HEK293 (cell line): ENCODE measurements around the gene DNAI1.

Experiments used
- CTCF ChIA-PET: fragments of 350-600 bp; formaldehyde crosslinking; extraction: SDS; loops from one replicate; lab custom pipeline; 2021; ENCODE audit warnings: antibody characterized with exemption; lab: Yijun Ruan, JAX
- POLR2A ChIA-PET: fragments of 300-600 bp; formaldehyde crosslinking; extraction: SDS; loops from one replicate; lab custom pipeline; 2020; ENCODE audit warnings: antibody characterized with exemption, inconsistent platforms; lab: Yijun Ruan, JAX
- H3K27ac ChIP-seq: fragments of 200-500 bp; sonication (Bioruptor generic); 2 replicates; pipeline ENCODE4 v1.5.1; 2014; ENCODE audit warnings: low read depth, low read length, control low read depth, inconsistent platforms; ENCODE audit errors: extremely low read depth
- H3K36me3 ChIP-seq, 2 experiments: fragments of 200-500 bp in 1 of 2; sonication (Bioruptor generic) in 1 of 2; 1 replicate in 1 of 2; 2 replicates in 1 of 2; pipeline ENCODE4 v1.5.1; 2014 to 2017; ENCODE audit warnings: inconsistent platforms in 2 of 2, low read length in 2 of 2; ENCODE audit not compliant: control insufficient read depth in 2 of 2, insufficient read depth in 1 of 2
- H3K4me1 ChIP-seq: fragments of 200-500 bp; sonication (Bioruptor generic); 2 replicates; pipeline ENCODE4 v1.5.1; 2014; ENCODE audit warnings: mild to moderate bottlenecking, low read length, inconsistent platforms; ENCODE audit not compliant: control insufficient read depth, insufficient read depth
- H3K4me3 ChIP-seq: 2 replicates; pipeline ENCODE4 v1.5.1; 2011; ENCODE audit warnings: low read depth, mild to moderate bottlenecking, control low read depth, low read length, moderate library complexity
- H3K9me3 ChIP-seq: fragments of 200-500 bp; sonication (Bioruptor generic); 2 replicates; pipeline ENCODE4 v1.5.1; 2014; ENCODE audit warnings: low read depth, low read length, inconsistent platforms; ENCODE audit not compliant: control insufficient read depth, insufficient read depth
- KLF10 ChIP-seq: fragments of 450-650 bp; IDR thresholded peaks from 2 replicates; pipeline ENCODE4 v1.5.1; 2018; ENCODE audit warnings: missing biosample characterization, mild to moderate bottlenecking, missing genetic modification characterization
- MZF1 ChIP-seq: fragments of 450-650 bp; formaldehyde crosslinking; IDR thresholded peaks from 2 replicates; pipeline ENCODE4 v1.5.1; 2017; ENCODE audit warnings: missing biosample characterization, missing genetic modification characterization, borderline replicate concordance
- OVOL3 ChIP-seq: fragments of 450-650 bp; formaldehyde crosslinking; IDR thresholded peaks from 2 replicates; pipeline ENCODE4 v1.5.1; 2016; ENCODE audit warnings: missing biosample characterization, missing genetic modification characterization
- SCRT1 ChIP-seq: fragments of 450-650 bp; formaldehyde crosslinking; IDR thresholded peaks from 2 replicates; pipeline ENCODE4 v1.5.1; 2016; ENCODE audit warnings: missing biosample characterization, missing genetic modification characterization, borderline replicate concordance
- SETDB1 ChIP-seq: IDR thresholded peaks from one replicate; pipeline ENCODE4 v1.6.1; 2017; ENCODE audit warnings: mild to moderate bottlenecking, low read length, moderate library complexity, mixed read lengths; ENCODE audit not compliant: insufficient read length
- ZFP69B ChIP-seq: fragments of 450-650 bp; formaldehyde crosslinking; IDR thresholded peaks from 2 replicates; pipeline ENCODE4 v1.5.1; 2016; ENCODE audit warnings: missing biosample characterization, missing genetic modification characterization
- ZNF138 ChIP-seq: fragments of 450-650 bp; formaldehyde crosslinking; IDR thresholded peaks from 2 replicates; pipeline ENCODE4 v1.5.1; 2016; ENCODE audit warnings: missing biosample characterization, missing genetic modification characterization, borderline replicate concordance
- ZNF16 ChIP-seq: fragments of 450-650 bp; formaldehyde crosslinking; IDR thresholded peaks from 2 replicates; pipeline ENCODE4 v1.5.1; 2016; ENCODE audit warnings: low read depth, missing biosample characterization, missing genetic modification characterization
- ZNF174 ChIP-seq: fragments of 450-650 bp; formaldehyde crosslinking; IDR thresholded peaks from 2 replicates; pipeline ENCODE4 v1.5.0; 2017; ENCODE audit warnings: missing biosample characterization, mild to moderate bottlenecking, missing genetic modification characterization
- ZNF239 ChIP-seq: fragments of 450-650 bp; formaldehyde crosslinking; IDR thresholded peaks from 2 replicates; pipeline ENCODE4 v1.5.1; 2016; ENCODE audit warnings: missing biosample characterization, missing genetic modification characterization
- ZNF274 ChIP-seq, 2 experiments: fragments of 200-500 bp in 1 of 2; fragments of 450-650 bp in 1 of 2; sonication (Bioruptor generic) in 1 of 2; formaldehyde crosslinking in 1 of 2; IDR thresholded peaks; 2 replicates each; pipeline versions ENCODE4 v1.5.1 to v1.6.1; 2014 to 2016; ENCODE audit warnings: borderline replicate concordance in 1 of 2, inconsistent platforms in 1 of 2, low read length in 1 of 2, missing biosample characterization in 1 of 2, missing genetic modification characterization in 1 of 2
- ZNF426 ChIP-seq: fragments of 450-650 bp; formaldehyde crosslinking; IDR thresholded peaks from 2 replicates; pipeline ENCODE4 v1.5.1; 2017; ENCODE audit warnings: missing biosample characterization, missing genetic modification characterization, mild to moderate bottlenecking, inconsistent platforms, moderate library complexity
- ZNF48 ChIP-seq: fragments of 450-650 bp; formaldehyde crosslinking; IDR thresholded peaks from 2 replicates; pipeline ENCODE4 v1.5.1; 2016; ENCODE audit warnings: missing biosample characterization, missing genetic modification characterization
- ZNF510 ChIP-seq: fragments of 450-650 bp; formaldehyde crosslinking; IDR thresholded peaks from 2 replicates; pipeline ENCODE4 v1.5.1; 2018; ENCODE audit warnings: mild to moderate bottlenecking, missing genetic modification characterization, missing biosample characterization; ENCODE audit not compliant: insufficient replicate concordance
- ZNF549 ChIP-seq: fragments of 450-650 bp; IDR thresholded peaks from 2 replicates; pipeline ENCODE4 v1.5.1; 2018; ENCODE audit warnings: missing biosample characterization, missing genetic modification characterization, mild to moderate bottlenecking, inconsistent platforms, moderate library complexity
- ZNF585B ChIP-seq: fragments of 450-650 bp; formaldehyde crosslinking; IDR thresholded peaks from 2 replicates; pipeline ENCODE4 v1.5.1; 2016; ENCODE audit warnings: missing biosample characterization, missing genetic modification characterization
- ZNF596 ChIP-seq: fragments of 450-650 bp; IDR thresholded peaks from 2 replicates; pipeline ENCODE4 v1.5.0; 2018; ENCODE audit warnings: missing biosample characterization, mild to moderate bottlenecking, missing genetic modification characterization, moderate library complexity
- ZNF785 ChIP-seq: fragments of 450-650 bp; formaldehyde crosslinking; IDR thresholded peaks from 2 replicates; pipeline ENCODE4 v1.5.1; 2016; ENCODE audit warnings: missing biosample characterization, missing genetic modification characterization
- TF ChIP-seq, protein P1 (sequence below): fragments of 450-650 bp; formaldehyde crosslinking; IDR thresholded peaks from 2 replicates; pipeline ENCODE4 v1.5.1; 2016; ENCODE audit warnings: missing biosample characterization, missing genetic modification characterization
- TF ChIP-seq, protein P2 (sequence below): fragments of 450-650 bp; formaldehyde crosslinking; IDR thresholded peaks from 2 replicates; pipeline ENCODE4 v1.5.0; 2017; ENCODE audit warnings: missing biosample characterization, missing genetic modification characterization, borderline replicate concordance
- TF ChIP-seq, protein P3 (sequence below): fragments of 450-650 bp; formaldehyde crosslinking; IDR thresholded peaks from 2 replicates; pipeline ENCODE4 v1.5.1; 2017; ENCODE audit warnings: missing biosample characterization, missing genetic modification characterization
- TF ChIP-seq, protein P4 (sequence below): fragments of 450-650 bp; formaldehyde crosslinking; IDR thresholded peaks from 2 replicates; pipeline ENCODE4 v1.5.1; 2016; ENCODE audit warnings: missing biosample characterization, missing genetic modification characterization
- TF ChIP-seq, protein P5 (sequence below): fragments of 450-650 bp; formaldehyde crosslinking; IDR thresholded peaks from 2 replicates; pipeline ENCODE4 v1.5.1; 2016; ENCODE audit warnings: missing biosample characterization, missing genetic modification characterization
- TF ChIP-seq, protein P6 (sequence below): fragments of 450-650 bp; formaldehyde crosslinking; IDR thresholded peaks from 2 replicates; pipeline ENCODE4 v1.5.1; 2016; ENCODE audit warnings: missing biosample characterization, missing genetic modification characterization

Gene DNAI1

DNA sequence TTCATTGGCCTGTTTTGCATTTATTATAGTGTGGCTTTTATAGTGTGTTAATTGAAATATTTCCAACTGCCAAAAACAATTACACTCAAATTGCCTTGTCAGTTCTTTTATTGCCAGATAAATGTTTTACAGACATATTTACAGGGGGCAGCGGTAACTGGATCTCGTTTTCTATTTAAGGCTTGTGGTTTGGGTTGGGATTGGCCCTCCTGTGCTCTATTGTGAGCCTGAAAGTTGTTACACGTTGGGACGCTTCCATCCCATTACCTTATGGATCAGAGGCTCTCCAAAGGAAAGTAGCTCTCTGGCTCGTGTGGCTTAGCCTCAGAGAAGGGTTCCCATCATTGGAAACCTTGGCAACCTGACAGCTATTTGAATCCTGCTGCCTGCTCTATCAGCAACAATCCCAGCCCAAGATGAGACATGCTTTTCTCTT is 20.8 kb downstream of the DNAI1 start:
- Histone ChIP-seq H3K36me3 (no peaks in the 10 kb centered on the region), H3K27ac (no peak overlapping the region), H3K4me1 (no peaks in the 10 kb centered on the region), H3K4me3 (no peak overlapping the region), H3K9me3 (no peaks in the 10 kb centered on the region)
- CTCF ChIA-PET: interaction anchor here (0.8 to 1.4 kb wide), 6 partner anchors 12 to 76 kb away, joined by 3 to 7 read pairs (median 3); no protein-coding TSS in a partner anchor
- POLR2A ChIA-PET: no interaction called here
- TF ChIP-seq ZNF274 (IDR thresholded peaks at IDR 0.05; ENCODE audit: low read length): no peak
- TF ChIP-seq ZNF274 (tag by site-specific recombination; IDR thresholded peaks at IDR 0.05; ENCODE audit: borderline replicate concordance): no peak
- peak; percentile 44; the same call in 1 of the 2 replicates for TF ChIP-seq KLF10
- TF ChIP-seq, protein P1, sequence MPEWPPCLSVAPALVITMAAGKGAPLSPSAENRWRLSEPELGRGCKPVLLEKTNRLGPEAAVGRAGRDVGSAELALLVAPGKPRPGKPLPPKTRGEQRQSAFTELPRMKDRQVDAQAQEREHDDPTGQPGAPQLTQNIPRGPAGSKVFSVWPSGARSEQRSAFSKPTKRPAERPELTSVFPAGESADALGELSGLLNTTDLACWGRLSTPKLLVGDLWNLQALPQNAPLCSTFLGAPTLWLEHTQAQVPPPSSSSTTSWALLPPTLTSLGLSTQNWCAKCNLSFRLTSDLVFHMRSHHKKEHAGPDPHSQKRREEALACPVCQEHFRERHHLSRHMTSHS: no peak
- TF ChIP-seq ZNF174 (tag by site-specific recombination): no peak
- TF ChIP-seq, protein P2, sequence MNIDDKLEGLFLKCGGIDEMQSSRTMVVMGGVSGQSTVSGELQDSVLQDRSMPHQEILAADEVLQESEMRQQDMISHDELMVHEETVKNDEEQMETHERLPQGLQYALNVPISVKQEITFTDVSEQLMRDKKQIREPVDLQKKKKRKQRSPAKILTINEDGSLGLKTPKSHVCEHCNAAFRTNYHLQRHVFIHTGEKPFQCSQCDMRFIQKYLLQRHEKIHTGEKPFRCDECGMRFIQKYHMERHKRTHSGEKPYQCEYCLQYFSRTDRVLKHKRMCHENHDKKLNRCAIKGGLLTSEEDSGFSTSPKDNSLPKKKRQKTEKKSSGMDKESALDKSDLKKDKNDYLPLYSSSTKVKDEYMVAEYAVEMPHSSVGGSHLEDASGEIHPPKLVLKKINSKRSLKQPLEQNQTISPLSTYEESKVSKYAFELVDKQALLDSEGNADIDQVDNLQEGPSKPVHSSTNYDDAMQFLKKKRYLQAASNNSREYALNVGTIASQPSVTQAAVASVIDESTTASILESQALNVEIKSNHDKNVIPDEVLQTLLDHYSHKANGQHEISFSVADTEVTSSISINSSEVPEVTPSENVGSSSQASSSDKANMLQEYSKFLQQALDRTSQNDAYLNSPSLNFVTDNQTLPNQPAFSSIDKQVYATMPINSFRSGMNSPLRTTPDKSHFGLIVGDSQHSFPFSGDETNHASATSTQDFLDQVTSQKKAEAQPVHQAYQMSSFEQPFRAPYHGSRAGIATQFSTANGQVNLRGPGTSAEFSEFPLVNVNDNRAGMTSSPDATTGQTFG: no peak
- TF ChIP-seq ZNF510 (tag by site-specific recombination): no peak
- TF ChIP-seq SCRT1 (tag by site-specific recombination): no peak
- no peak for TF ChIP-seq SETDB1
- peak; percentile 46; the same call in 1 of the 2 replicates for TF ChIP-seq ZNF549 (tag by site-specific recombination)
- no peak for TF ChIP-seq ZNF585B (tag by site-specific recombination)
- no peak for TF ChIP-seq ZNF239 (tag by site-specific recombination)
- no peak for TF ChIP-seq ZNF426
- no peak for TF ChIP-seq ZNF785 (tag by site-specific recombination)
- no peak for TF ChIP-seq ZNF138 (tag by site-specific recombination)
- TF ChIP-seq, protein P3, sequence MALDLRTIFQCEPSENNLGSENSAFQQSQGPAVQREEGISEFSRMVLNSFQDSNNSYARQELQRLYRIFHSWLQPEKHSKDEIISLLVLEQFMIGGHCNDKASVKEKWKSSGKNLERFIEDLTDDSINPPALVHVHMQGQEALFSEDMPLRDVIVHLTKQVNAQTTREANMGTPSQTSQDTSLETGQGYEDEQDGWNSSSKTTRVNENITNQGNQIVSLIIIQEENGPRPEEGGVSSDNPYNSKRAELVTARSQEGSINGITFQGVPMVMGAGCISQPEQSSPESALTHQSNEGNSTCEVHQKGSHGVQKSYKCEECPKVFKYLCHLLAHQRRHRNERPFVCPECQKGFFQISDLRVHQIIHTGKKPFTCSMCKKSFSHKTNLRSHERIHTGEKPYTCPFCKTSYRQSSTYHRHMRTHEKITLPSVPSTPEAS (tag by site-specific recombination): no peak
- TF ChIP-seq ZFP69B (tag by site-specific recombination): no peak
- peak; percentile 73; the same call in 1 of the 2 replicates for TF ChIP-seq OVOL3 (tag by site-specific recombination)
- TF ChIP-seq MZF1 (tag by site-specific recombination): no peak
- no peak for TF ChIP-seq ZNF48 (tag by site-specific recombination)
- TF ChIP-seq, protein P4, sequence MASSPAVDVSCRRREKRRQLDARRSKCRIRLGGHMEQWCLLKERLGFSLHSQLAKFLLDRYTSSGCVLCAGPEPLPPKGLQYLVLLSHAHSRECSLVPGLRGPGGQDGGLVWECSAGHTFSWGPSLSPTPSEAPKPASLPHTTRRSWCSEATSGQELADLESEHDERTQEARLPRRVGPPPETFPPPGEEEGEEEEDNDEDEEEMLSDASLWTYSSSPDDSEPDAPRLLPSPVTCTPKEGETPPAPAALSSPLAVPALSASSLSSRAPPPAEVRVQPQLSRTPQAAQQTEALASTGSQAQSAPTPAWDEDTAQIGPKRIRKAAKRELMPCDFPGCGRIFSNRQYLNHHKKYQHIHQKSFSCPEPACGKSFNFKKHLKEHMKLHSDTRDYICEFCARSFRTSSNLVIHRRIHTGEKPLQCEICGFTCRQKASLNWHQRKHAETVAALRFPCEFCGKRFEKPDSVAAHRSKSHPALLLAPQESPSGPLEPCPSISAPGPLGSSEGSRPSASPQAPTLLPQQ (tag by site-specific recombination): no peak
- TF ChIP-seq, protein P5, sequence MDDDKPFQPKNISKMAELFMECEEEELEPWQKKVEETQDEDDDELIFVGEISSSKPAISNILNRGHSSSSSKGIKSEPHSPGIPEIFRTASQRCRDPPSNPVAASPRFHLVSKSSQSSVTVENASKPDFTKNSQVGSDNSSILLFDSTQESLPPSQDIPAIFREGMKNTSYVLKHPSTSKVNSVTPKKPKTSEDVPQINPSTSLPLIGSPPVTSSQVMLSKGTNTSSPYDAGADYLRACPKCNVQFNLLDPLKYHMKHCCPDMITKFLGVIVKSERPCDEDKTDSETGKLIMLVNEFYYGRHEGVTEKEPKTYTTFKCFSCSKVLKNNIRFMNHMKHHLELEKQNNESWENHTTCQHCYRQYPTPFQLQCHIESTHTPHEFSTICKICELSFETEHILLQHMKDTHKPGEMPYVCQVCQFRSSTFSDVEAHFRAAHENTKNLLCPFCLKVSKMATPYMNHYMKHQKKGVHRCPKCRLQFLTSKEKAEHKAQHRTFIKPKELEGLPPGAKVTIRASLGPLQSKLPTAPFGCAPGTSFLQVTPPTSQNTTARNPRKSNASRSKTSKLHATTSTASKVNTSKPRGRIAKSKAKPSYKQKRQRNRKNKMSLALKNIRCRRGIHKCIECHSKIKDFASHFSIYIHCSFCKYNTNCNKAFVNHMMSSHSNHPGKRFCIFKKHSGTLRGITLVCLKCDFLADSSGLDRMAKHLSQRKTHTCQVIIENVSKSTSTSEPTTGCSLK (tag by site-specific recombination): no peak
- TF ChIP-seq ZNF596 (tag by site-specific recombination): peak; percentile 47; the same call in 1 of the 2 replicates
- no peak for TF ChIP-seq ZNF16 (tag by site-specific recombination)
- TF ChIP-seq, protein P6, sequence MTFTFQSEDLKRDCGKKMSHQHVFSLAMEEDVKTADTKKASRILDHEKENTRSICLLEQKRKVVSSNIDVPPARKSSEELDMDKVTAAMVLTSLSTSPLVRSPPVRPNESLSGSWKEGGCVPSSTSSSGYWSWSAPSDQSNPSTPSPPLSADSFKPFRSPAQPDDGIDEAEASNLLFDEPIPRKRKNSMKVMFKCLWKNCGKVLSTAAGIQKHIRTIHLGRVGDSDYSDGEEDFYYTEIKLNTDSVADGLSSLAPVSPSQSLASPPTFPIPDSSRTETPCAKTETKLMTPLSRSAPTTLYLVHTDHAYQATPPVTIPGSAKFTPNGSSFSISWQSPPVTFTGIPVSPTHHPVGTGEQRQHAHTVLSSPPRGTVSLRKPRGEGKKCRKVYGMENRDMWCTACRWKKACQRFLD: no peak
